Testis (tissue), 2 donors: Measurements from ENCODE around the gene C1D.

Source experiments
- CTCF ChIP-seq, 3 experiments: fragments of 450-650 bp in 2 of 3; fragments of 200-600 bp in 1 of 3; sonication (generic) in 1 of 3; IDR thresholded peaks; one replicate each; pipeline ENCODE4 v1.5.1; 2016 to 2019; ENCODE audit warnings: antibody characterized with exemption in 3 of 3, mild to moderate bottlenecking in 2 of 3, moderate library complexity in 1 of 3
- POLR2A ChIP-seq: fragments of 450-650 bp; IDR thresholded peaks from one replicate; pipeline ENCODE4 v1.6.1; 2017; ENCODE audit warnings: antibody characterized with exemption, mild to moderate bottlenecking, moderate library complexity

DNA sequence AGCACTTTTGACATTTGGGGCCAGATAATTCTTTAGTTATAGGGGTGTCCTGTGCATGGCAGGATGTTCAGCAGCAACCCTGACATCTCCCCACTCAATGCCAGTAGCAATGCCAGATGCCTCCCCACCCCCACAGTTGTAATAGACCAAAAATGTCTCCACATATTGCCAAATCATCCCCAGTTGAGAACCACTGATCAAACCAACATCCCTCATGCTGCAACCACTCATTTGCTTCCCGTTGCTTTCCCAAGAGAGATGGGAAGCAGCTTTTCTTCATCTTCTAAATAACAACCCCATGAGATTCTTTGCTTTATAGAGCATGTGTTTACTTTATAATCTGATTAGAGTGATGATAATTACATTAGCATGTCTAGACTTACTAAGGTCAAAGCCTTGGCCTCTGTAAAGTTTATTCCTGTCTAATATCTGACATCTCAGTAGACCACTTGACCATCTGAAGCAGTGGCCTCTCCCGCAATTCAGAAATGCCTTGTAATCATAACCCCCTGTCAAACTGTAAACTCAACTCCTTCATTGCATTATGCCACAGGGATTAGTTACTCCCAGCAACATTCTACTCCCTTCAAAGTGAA is 28.7 kb upstream of the C1D start:
- no peak for TF ChIP-seq CTCF (IDR thresholded peaks at IDR 0.05)
- no peak for TF ChIP-seq POLR2A
